HG02938 (cell line): ENCODE measurements around the gene TOP1.

Experiments used
- ATAC-seq: cut with Tn5 transposase; IDR thresholded peaks from one replicate; pipeline ENCODE4 v1.9.1; 2021; ENCODE audit warnings: mild to moderate bottlenecking, moderate library complexity; ENCODE audit not compliant: unreplicated experiment

The TOP1 gene

GRCh38 chr20:41054070-41054846 is 25.6 kb downstream of the TOP1 start:
- ATAC-seq = no peak

DNA sequence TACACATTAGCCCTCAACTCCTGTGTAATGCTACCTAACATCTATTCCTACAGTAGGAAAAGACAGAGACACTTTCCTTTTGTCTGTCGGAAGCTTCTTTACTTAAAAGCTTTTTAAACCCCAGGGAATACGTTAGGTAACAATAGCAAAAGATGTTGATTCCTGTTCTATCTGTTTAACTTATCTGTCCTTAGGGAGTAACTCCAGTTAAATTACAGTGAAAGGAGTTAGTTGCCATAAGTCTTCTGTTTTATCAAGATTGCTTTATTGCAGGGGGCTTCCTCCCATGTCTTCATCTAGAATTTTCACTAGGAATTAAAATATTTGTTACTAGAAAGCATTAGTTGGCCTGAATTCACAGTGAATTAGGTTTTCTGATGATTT is 26.2 kb downstream of the TOP1 start:
- no peak for ATAC-seq

GRCh38 chr20:41055679-41056078 is 27.1 kb downstream of the TOP1 start:
- no peak for ATAC-seq

- no peak for ATAC-seq
These were observed 29.5 kb downstream of the TOP1 start for GRCh38 chr20:41057999-41058673.

- no peak for ATAC-seq
These were observed 30.3 kb downstream of the TOP1 start for GRCh38 chr20:41058674-41059635.

DNA sequence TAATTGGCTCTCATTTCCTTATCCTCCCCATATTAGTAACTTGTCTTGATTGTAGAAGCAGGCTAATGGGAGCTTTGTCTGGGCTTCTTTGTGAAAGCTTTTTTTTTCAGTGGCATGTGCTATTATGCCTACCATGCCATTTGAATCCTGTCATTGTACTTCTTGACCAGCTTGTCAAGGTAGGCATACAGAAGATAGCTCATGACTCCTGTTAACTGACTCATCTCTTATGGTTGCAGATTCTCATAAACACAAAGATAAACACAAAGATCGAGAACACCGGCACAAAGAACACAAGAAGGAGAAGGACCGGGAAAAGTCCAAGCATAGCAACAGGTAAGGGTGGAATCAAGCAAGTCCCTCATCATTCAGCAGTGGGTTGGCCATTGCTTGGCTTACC is 32.5 kb downstream of the TOP1 start:
- no peak for ATAC-seq

- no peak for ATAC-seq
These were observed 34.8 kb downstream of the TOP1 start for GRCh38 chr20:41063442-41063841.

- no peak for ATAC-seq
These were observed 35.8 kb downstream of the TOP1 start for GRCh38 chr20:41064377-41064776.

DNA sequence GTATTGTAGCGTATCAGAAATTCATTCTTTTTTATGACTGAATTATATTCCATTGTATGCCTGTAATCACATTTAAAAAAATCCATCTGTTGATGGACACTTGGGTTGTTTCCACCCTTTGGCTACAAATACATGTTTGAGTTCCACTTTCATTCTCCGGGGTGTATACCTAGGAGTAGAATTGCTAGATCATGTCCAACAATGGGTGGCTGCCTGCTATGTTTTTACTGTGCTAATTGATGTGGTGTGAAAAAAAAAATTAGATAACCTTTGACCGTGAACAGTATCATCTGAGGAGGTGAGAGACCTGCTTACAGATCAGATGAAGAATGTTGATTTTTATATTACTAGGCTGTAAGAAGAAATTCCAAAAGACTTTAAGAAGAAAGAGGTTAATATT is 37.1 kb downstream of the TOP1 start:
- ATAC-seq = no peak

- ATAC-seq = no peak
These were observed 40.2 kb downstream of the TOP1 start for GRCh38 chr20:41068806-41069205.

GRCh38 chr20:41072190-41072863 is 43.7 kb downstream of the TOP1 start:
- no peak for ATAC-seq

- ATAC-seq = no peak
These were observed 44.3 kb downstream of the TOP1 start for GRCh38 chr20:41072915-41073314.

DNA sequence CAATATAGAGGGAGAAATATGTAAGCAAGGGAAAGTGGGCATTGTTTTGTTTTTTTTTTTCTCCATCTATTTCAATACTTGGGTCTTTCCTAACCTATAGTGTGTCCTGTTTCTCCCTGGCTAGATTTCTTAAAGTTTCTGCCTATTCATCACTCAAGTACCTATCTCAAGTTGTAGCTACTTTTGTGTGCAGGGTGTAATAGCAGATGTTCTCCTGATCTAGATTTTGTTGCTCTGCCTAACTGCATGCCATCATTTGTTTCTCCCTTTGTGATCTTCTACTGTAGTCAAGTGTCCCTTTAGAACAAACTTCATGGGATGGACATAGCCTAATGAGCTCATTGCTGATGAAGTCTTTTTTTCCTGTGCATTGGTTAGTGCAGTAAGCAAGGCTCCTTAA is 45.8 kb downstream of the TOP1 start:
- no peak for ATAC-seq

- no peak for ATAC-seq
These were observed 48.2 kb downstream of the TOP1 start for GRCh38 chr20:41076776-41077175.

DNA sequence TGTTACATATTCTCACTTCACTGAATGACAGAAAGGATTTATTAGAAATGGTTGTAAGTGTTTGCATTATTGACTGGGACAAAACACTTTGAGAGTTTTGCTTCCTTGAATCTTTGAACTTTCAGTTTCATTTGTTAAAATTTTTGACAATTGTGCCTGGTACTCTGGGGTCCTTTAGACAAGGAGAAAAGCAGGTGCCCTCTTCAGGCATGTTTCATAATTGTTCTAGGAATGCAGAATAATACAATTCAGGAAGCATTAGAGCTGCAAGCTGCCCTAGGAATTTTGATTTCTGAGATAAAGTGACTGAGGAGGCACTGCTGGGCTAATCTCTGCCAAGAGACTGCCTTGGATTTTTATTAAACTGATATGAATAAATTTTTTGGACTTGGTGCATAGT is 49.7 kb downstream of the TOP1 start:
- no peak for ATAC-seq

DNA sequence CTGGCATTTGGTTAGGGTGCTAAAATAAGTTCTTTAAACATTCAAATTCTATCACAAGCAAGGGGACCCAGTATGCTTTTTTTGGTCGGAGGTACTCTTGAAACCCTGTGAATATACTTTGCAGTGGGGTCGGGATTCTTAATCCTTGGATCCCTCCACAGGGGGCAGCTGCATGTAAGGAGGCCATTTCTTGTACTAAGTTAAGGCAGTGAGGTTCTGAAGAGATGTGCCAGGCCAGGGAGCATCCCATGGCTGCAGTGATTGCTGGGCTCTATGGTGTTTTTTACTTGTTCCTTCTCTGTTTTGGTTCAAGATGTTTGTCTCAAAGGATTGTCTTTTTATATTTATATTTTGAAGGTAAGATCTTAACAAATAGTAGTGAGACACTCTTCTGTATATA is 50.4 kb downstream of the TOP1 start:
- no peak for ATAC-seq

GRCh38 chr20:41080866-41081265 is 52.2 kb downstream of the TOP1 start:
- ATAC-seq = no peak

GRCh38 chr20:41081276-41081814 is 52.7 kb downstream of the TOP1 start:
- ATAC-seq = no peak

DNA sequence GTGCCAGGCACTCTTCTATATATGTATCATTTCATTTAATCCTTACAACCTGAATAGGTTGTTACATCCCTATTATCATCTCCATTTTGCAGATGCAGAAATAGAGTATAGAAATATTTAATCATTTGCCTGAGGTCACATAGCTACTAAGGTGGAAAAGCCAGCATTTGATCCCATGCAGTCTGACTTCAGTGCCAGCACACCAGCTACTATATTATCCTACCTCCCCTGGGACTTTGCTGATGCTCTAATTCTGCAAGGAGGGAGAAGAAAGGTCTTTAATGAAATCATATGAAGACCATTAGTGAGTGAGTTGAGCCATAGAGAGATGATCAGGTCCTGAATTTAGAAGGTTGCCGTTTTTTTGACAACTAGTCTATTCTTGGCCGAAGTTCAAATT is 53.7 kb downstream of the TOP1 start:
- ATAC-seq = no peak

GRCh38 chr20:41085606-41086005 is 57.0 kb downstream of the TOP1 start:
- ATAC-seq = no peak
